ENCODE measurements around the gene ARHGAP21.

- TF ChIP-seq POLR2A (IDR thresholded peaks at IDR 0.05) = no peak
- TF ChIP-seq CTCF (IDR thresholded peaks at IDR 0.05 in 4 of 5, conservative IDR thresholded peaks at IDR 0.05 in 1 of 5) = no peak
Measured at GRCh38 chr10:24551161-24551560, 172.5 kb downstream of the ARHGAP21 start.
